ENCODE measurements around the gene SLX4IP.

DNA sequence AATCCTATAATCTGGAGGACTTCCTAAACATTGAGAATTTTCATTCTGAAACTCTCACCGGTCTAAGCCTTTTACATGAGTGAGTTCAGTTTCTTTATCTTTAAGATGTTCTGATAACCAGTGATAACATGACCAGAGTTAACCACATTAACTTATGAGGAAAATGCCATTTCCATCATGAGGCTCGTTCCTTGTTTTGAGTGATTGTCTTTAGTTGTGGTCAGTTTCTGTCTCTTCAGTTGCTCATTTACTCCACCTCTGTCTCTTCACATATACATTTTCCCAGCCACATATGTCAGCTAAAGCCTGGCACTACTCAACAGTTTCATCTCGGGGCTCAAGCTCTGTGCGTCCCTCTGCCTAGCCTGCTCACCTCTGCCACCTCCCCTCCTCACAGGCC is 168.3 kb downstream of the SLX4IP start:
- TF ChIP-seq, protein P1, sequence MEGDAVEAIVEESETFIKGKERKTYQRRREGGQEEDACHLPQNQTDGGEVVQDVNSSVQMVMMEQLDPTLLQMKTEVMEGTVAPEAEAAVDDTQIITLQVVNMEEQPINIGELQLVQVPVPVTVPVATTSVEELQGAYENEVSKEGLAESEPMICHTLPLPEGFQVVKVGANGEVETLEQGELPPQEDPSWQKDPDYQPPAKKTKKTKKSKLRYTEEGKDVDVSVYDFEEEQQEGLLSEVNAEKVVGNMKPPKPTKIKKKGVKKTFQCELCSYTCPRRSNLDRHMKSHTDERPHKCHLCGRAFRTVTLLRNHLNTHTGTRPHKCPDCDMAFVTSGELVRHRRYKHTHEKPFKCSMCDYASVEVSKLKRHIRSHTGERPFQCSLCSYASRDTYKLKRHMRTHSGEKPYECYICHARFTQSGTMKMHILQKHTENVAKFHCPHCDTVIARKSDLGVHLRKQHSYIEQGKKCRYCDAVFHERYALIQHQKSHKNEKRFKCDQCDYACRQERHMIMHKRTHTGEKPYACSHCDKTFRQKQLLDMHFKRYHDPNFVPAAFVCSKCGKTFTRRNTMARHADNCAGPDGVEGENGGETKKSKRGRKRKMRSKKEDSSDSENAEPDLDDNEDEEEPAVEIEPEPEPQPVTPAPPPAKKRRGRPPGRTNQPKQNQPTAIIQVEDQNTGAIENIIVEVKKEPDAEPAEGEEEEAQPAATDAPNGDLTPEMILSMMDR (IDR thresholded peaks at IDR 0.05): no peak
- no peak for TF ChIP-seq POLR2A (IDR thresholded peaks at IDR 0.05)

Measured in adrenal gland (tissue), 5 donors.